GM12873 (cell line): ENCODE measurements around the gene LY6G6C.

ENCODE experiments used
- TF ChIP-seq, protein P1 (sequence below): IDR thresholded peaks from 2 replicates; pipeline ENCODE4 v1.5.1; 2012; ENCODE audit warnings: low read depth, mild to moderate bottlenecking, moderate library complexity, low read length, control low read depth; ENCODE audit not compliant: insufficient read depth; ENCODE audit errors: missing control alignments

Gene LY6G6C

DNA sequence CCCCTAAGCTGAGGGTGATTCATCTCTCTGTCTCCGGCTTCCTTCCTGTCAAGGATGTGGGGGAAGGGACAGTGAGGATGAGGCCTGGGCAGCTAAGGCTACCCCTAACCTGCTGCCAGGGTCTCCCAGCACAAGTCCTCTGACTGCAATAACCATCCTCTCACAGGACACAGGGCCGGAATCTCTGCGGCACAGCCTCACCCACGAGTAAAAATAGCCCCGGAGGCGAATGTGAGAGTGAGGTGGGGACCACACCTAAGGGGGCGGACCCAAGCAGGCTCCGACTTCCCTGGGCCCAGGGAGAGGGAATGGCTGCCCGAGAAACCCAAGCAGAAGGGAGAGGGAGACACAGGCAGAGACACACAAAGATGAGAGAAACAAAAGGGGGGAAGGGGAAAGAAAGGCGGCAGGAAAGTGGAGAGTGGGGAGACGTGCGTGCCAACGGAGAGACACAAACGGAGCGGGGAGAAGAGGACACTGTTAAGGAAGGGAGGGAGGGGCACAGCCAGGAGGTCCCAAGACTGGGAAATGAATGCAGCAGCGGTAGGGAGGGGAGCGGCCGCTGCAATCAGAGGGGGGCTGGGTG is 13.4 kb upstream of the LY6G6C start:
- TF ChIP-seq, protein P1, sequence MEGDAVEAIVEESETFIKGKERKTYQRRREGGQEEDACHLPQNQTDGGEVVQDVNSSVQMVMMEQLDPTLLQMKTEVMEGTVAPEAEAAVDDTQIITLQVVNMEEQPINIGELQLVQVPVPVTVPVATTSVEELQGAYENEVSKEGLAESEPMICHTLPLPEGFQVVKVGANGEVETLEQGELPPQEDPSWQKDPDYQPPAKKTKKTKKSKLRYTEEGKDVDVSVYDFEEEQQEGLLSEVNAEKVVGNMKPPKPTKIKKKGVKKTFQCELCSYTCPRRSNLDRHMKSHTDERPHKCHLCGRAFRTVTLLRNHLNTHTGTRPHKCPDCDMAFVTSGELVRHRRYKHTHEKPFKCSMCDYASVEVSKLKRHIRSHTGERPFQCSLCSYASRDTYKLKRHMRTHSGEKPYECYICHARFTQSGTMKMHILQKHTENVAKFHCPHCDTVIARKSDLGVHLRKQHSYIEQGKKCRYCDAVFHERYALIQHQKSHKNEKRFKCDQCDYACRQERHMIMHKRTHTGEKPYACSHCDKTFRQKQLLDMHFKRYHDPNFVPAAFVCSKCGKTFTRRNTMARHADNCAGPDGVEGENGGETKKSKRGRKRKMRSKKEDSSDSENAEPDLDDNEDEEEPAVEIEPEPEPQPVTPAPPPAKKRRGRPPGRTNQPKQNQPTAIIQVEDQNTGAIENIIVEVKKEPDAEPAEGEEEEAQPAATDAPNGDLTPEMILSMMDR, result no peak

DNA sequence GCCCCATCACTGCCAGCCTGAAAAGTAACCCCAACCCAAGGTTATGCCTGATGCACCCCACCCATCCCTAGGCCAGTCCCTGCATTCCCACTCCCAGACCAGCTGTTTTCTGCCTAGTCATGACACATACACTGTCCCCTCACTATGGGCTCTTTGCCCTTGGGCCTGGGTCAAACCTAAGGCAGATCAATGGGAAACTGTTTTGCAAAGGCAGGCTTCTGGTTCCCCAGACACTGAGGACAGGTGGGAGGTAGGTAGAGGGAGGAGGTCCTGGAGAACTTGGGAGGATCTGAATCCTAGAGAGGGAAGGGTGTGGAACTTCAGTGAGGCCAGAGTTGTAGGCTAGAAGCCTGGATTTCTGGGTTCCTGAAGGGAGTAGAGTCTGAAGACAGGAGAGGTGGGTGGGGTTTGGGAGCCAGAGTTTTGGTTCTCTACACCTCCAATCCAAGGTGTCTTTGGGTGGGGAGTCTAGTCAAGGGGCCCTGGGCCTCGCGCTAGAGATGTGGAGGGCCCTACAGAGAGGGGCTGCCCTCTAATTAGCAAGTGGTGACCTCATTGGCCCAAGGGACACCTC is 12.8 kb upstream of the LY6G6C start:
- TF ChIP-seq, protein P1, result no peak

DNA sequence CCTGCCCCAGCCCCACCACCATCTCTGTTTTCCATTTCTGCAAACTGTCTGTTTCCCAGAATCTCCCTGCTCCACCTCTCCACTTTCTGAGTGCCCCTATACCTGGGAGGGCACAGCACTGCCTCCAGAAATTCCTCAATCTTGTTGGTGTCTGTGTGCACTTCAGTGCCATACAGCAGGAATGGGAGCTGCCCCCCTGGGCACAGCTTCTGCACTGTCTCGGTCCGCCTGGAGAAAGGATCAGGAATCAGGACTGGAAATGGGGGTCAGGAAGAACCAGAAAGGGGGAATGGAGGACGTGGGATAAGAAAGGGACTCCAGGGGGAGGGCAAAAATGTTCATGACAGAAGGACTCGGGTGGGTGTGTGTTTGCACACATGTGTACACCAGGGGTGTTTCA is 12.2 kb upstream of the LY6G6C start:
- TF ChIP-seq, protein P1, result no peak

DNA sequence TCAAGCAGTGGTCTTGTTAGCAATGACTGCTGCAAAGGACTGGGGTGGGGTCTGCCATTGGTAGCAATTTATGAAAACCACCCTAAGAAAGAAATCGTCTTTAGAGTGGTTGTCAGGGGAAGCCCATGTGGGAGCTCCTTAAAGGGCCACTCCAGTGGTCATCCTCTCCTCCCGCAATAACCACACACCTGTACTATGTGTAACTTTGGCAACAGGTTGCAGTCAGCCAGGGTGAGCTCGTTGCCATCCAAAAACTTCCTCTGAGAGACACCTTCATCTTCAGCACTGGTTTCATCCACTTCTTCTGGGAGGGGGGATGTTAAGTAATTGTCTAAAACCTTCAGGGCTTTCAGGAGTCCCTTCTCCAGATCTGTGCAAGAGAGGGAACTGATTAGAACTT is 10.5 kb upstream of the LY6G6C start:
- TF ChIP-seq, protein P1, result no peak

DNA sequence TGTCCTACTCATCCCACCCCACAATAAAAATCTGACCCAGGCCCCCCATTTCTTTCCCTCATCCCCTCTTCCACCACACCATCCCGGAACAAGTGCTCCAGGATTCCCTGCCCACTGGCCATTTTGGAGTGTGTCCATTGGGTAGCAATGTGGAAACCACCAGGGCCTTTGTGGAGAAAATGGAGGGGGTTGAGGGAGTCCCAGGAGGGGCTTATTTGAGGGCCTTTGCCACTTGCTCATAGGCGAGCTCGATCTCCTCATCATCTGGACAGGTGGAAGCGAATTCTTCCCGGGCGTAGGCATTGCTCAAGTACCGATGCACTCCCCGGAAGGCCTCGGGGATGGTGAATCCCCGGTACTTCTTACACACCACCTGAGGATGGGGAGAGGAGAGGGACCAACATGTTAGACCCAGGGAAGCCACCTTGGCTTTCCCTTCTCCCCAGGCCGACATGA is 9.1 kb upstream of the LY6G6C start:
- TF ChIP-seq, protein P1, result no peak

DNA sequence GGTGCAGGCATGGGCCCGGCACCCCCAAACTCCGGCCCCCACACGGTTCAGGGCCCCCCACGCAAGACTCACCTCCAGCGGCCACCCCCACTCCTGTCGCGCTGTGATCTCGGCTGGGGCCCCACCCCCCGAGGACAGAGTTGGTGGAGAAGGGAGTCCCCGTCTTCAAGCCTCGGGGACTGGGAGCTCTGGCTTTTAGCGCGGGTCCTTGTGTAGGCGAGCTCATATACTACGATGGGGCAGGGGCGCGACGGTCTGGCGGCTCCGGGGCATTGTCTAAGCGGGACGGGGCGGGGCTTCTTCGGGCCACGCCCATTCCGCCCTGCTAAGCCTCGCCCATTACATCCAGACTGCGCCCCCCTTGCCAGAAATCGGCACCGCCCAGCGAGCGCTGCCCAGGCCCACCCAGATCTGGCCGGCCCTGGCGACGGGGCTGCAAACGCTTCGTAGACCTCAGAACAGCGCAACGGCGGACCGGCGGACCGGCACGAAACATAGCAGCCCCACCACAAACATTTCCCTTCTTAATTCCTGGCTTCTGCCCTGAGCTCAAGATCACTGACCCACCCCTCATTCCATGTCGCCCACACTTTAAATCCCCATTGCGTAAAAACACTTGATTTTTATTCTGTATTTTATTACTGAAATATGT is 8.6 kb upstream of the LY6G6C start:
- TF ChIP-seq, protein P1, result no peak

DNA sequence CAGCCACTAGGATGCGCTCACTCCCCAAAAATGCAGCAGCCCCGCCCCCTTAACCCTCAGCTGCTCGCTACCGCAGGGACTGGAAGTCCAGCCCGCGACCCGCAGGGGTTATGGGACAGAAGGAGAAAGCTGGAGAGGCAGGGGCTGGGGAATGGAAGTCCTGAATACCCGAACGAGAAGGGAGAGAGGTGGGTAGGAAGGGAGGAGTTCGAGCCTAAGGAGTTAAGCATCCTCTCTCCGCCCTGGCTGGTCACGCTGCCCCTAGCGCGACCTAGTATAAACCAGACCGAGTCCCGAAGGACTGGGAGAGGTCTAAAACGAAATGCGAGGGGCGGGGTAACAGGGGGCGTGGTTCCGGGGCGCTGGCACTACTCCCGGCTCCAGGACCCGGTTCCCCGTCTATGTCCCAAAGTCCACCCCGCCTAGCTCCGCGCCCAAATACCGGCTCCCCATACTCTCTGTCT is 8.0 kb upstream of the LY6G6C start:
- TF ChIP-seq, protein P1, result no peak
